Measurements from ENCODE around the gene PRUNE2. TPM values are rescaled to one million over a fixed set of nuclear protein-coding genes. Genes with fewer than 3 reads are reported as not detected.

The PRUNE2 gene
- 29.1 TPM for total RNA-seq

GRCh38 chr9:76905791-76906646 is at the start of gene PRUNE2:
Gene PRUNE2 (minus strand): TSS chr9:76906114. CDS start chr9:76905963, 151 bp downstream.

GRCh38 chr9:76764138-76764537 is 141.8 kb downstream of the PRUNE2 start, which contains the start of gene PCA3:
Gene PCA3 (plus strand): TSS chr9:76764438.

Small RNAs within 50 kb of the gene (small RNA-seq; reads per million reads assigned to genes)
- gene AL359314.1 (ENCODE audit: low replicate concordance): not detected

Other genes with a start within 250 kb of the PRUNE2 start
- 1.6 TPM for gene PCA3, start 141.7 kb downstream of the PRUNE2 start, total RNA-seq
- gene FOXB2, start 113.5 kb upstream of the PRUNE2 start, total RNA-seq: not detected